SW 1271 (cell line): ENCODE measurements around the gene KRT3.
"Not testable (repeated sequence)": the region's sequence is repeated elsewhere in the genome, so short reads cannot be mapped to it uniquely, and the experiment has no call there.

Experiments
- DNase-seq, 2 experiments: peaks; one replicate each; lab custom pipeline; 2025; lab: John Stamatoyannopoulos, UW

KRT3 gene

GRCh38 chr12:52760623-52761022 is 35.3 kb downstream of the KRT3 start:
- DNase-seq = no peak

- no peak for DNase-seq
Observed at GRCh38 chr12:52759695-52760094, 36.2 kb downstream of the KRT3 start.

- no peak for DNase-seq
Observed at GRCh38 chr12:52759218-52759617, 36.7 kb downstream of the KRT3 start.

GRCh38 chr12:52757449-52758176 is 38.3 kb downstream of the KRT3 start:
- DNase-seq = no peak

GRCh38 chr12:52756281-52756960 is 39.5 kb downstream of the KRT3 start:
- DNase-seq = no peak

GRCh38 chr12:52755533-52755932 is 40.4 kb downstream of the KRT3 start:
- DNase-seq = no peak

- no peak for DNase-seq
Observed at GRCh38 chr12:52754135-52754534, 41.8 kb downstream of the KRT3 start.

- DNase-seq = no peak
Observed at GRCh38 chr12:52753283-52753682, 42.6 kb downstream of the KRT3 start.

GRCh38 chr12:52752516-52752915 is 43.4 kb downstream of the KRT3 start:
- DNase-seq = no peak

GRCh38 chr12:52751795-52752194 is 44.1 kb downstream of the KRT3 start:
- DNase-seq = no peak

- DNase-seq = not testable (repeated sequence)
Observed at GRCh38 chr12:52750532-52750931, 45.4 kb downstream of the KRT3 start.

GRCh38 chr12:52749827-52750226 is 46.1 kb downstream of the KRT3 start:
- DNase-seq = no peak

- no peak for DNase-seq
Observed at GRCh38 chr12:52748578-52748977, 47.3 kb downstream of the KRT3 start.

GRCh38 chr12:52745554-52745953 is 50.4 kb downstream of the KRT3 start:
- no peak for DNase-seq

- DNase-seq = no peak
Observed at GRCh38 chr12:52744493-52745156, 51.3 kb downstream of the KRT3 start.

GRCh38 chr12:52742822-52743457 is 53.0 kb downstream of the KRT3 start:
- no peak for DNase-seq

GRCh38 chr12:52742196-52742580 is 53.7 kb downstream of the KRT3 start:
- no peak for DNase-seq

GRCh38 chr12:52741375-52742195 is 54.3 kb downstream of the KRT3 start:
- DNase-seq = peak in 1 of 2 experiments; percentile 11

GRCh38 chr12:52740584-52740983 is 55.3 kb downstream of the KRT3 start:
- DNase-seq = no peak

GRCh38 chr12:52739963-52740362 is 56.0 kb downstream of the KRT3 start:
- no peak for DNase-seq
